Kasumi-1 (cell line): ENCODE data around the gene ME1.
"Not testable (repeated sequence)": the region's sequence is repeated elsewhere in the genome, so short reads cannot be mapped to it uniquely, and the experiment has no call there.

Experiments
- DNase-seq, 2 experiments: peaks; one replicate each; lab custom pipeline; 2025; lab: John Stamatoyannopoulos, UW

Gene ME1

GRCh38 chr6:83256719-83257118 lies 174.1 kb downstream of the ME1 start:
- DNase-seq: not testable (repeated sequence)

GRCh38 chr6:83252719-83253118 lies 178.1 kb downstream of the ME1 start:
- DNase-seq: no peak

GRCh38 chr6:83250235-83250634 lies 180.6 kb downstream of the ME1 start:
- no peak for DNase-seq

- no peak for DNase-seq
These were observed 183.4 kb downstream of the ME1 start for GRCh38 chr6:83247471-83247870.

- no peak for DNase-seq
These were observed 199.7 kb downstream of the ME1 start for GRCh38 chr6:83231146-83231545.

- no peak for DNase-seq
These were observed 204.3 kb downstream of the ME1 start for GRCh38 chr6:83226517-83226916.

- DNase-seq: peak; percentile 56 to 73
These were observed 208.9 kb downstream of the ME1 start for GRCh38 chr6:83221889-83222479.

- DNase-seq: no peak
These were observed 209.6 kb downstream of the ME1 start for GRCh38 chr6:83221276-83221675.

GRCh38 chr6:83220121-83220520 lies 210.7 kb downstream of the ME1 start:
- no peak for DNase-seq

- DNase-seq: no peak
These were observed 212.2 kb downstream of the ME1 start for GRCh38 chr6:83218646-83219045.

- no peak for DNase-seq
These were observed 214.0 kb downstream of the ME1 start for GRCh38 chr6:83216806-83217205.

GRCh38 chr6:83215131-83216047 lies 215.5 kb downstream of the ME1 start:
- DNase-seq: peak; percentile 74 to 82

- no peak for DNase-seq
These were observed 228.8 kb downstream of the ME1 start for GRCh38 chr6:83202031-83202430.

GRCh38 chr6:83199863-83200225 lies 231.0 kb downstream of the ME1 start:
- DNase-seq: no peak

- no peak for DNase-seq
These were observed 231.5 kb downstream of the ME1 start for GRCh38 chr6:83199173-83199862.

GRCh38 chr6:83198486-83199172 lies 232.2 kb downstream of the ME1 start:
- no peak for DNase-seq

GRCh38 chr6:83193747-83194566 lies 236.9 kb downstream of the ME1 start:
- DNase-seq: no peak

GRCh38 chr6:83192871-83193746 lies 237.7 kb downstream of the ME1 start, which contains the start of the genes PGM3 and RWDD2A:
Gene PGM3, minus strand, starts transcription at chr6:83193265. Its CDS starts 2,253 bp downstream, at chr6:83191012.
Gene RWDD2A, plus strand, starts transcription at chr6:83193357. Its CDS starts 1,095 bp downstream, at chr6:83194452.
- DNase-seq: peak; percentile 70 to 76

- DNase-seq: peak in 1 of 2 experiments; percentile 16
These were observed 238.4 kb downstream of the ME1 start for GRCh38 chr6:83192456-83192855.

GRCh38 chr6:83191974-83192373 lies 238.9 kb downstream of the ME1 start:
- not testable (repeated sequence) for DNase-seq
